GM18502 (cell line): ENCODE measurements around the gene CDH20.
A peak's percentile ranks its signal among the peaks of the same experiment; 100 is the strongest.

Experiments
- ATAC-seq: cut with Tn5 transposase; IDR thresholded peaks from one replicate; pipeline ENCODE4 v1.9.1; 2021; ENCODE audit warnings: mild to moderate bottlenecking; ENCODE audit not compliant: unreplicated experiment, poor library complexity

CDH20 gene

DNA sequence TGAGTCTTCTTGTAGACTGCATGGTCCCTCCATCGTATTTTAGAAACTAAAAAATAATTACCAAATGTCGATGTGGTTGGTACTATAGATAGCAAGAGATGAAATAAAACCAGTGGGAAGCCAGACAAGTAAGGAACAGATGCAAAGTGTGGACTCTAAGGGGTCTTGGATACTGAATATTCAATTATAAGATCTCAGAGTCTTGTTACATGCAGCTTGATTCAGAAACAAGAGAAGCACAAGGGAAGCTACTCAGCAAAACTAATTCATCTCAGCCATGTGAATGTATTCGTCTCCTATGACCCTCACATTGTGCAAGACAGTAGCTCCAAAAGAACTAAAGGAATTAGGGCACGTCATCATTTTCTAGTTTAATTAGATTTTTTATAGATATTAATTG is 80.9 kb downstream of the CDH20 start:
- no peak for ATAC-seq

DNA sequence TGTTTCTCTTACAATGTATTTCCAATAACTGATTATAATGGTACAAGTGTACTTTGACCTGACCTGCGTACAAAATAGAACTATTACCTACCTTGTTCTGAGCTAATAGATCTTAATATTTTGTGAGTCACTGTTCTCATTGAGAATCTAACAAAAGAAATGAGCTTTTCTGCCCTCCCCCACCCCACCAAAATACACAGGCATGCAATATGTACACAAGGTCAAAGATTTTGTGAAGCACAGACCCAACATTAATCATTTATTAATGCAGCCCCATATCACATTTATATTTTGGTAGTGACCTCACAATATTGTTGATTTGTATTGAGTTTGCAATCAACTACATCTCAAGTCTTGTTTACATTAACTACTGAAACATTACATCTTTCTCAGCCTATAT is 86.5 kb downstream of the CDH20 start:
- ATAC-seq, result no peak

DNA sequence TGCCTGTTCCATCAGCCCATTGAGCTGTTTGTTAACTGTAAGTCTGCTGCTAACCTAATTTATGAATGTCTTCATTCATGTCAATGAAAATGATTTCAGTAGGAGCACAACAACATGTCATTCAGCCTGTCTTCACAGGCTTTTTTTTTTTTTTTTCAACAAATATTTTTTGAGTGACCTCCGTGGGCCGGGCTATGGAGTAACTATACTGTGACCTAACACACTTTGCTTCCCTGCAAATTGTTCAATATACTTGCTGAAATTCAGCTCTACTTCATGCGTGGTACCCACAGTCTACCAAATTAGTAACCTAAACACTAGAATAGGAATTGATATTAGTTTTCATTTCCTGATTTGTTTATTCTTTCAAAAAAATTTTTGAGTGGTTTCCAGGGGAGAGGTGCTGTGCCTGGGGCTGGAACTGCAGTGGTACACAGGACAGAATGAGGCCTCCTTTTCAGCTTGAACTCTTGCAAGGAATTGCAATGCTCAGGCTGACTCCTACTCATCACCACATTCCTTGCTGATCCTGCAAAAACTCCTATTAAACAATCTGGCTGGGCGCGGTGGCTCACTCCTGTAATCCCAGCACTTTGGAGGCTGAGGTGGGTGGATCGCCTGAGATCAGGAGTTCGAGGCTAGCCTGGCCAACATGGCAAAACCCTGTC is 87.1 kb downstream of the CDH20 start:
- ATAC-seq, result no peak

- no peak for ATAC-seq
These were observed 93.3 kb downstream of the CDH20 start for GRCh38 chr18:61426492-61427053.

- ATAC-seq, result no peak
These were observed 95.0 kb downstream of the CDH20 start for GRCh38 chr18:61428266-61428665.

- no peak for ATAC-seq
These were observed 99.4 kb downstream of the CDH20 start for GRCh38 chr18:61432590-61432989.

GRCh38 chr18:61435064-61435652 is 101.9 kb downstream of the CDH20 start:
- ATAC-seq, result peak; percentile 90

GRCh38 chr18:61443081-61443725 is 110.0 kb downstream of the CDH20 start:
- ATAC-seq, result no peak

GRCh38 chr18:61448316-61448715 is 115.1 kb downstream of the CDH20 start:
- no peak for ATAC-seq

DNA sequence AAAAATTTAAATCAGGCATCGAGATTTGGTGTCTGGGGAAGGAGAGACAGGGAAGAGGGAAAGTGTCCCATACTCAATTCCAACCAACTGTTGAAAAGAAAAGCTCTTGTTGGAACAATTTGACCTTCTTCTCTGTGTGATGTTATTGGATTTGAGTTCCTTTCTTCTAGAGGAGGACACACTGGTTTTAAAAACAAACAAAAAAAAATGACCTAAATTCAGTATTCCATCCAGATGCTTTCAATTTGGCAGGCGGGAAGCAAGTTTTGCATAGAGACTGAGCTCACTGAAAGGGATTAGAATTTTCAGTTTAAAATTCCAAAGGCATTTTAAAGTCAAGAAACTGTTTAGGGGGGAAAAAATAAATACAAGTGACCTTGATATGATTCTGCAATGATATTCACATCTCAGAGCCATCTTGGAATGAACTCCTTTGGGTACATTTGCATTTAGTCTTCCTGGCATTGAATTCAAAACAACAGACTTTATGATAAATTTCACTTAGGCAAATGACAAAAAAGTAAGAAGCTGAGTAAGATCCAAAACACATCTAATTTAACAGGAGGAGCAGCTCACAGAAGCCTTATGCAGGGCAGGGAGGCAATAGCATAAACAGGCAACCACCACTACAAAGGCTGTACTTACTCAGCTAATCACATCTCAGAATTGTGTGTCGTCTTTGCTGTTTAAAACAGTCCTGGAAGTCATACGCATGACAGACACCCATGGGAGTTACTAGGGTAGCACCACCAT is 126.8 kb downstream of the CDH20 start:
- ATAC-seq, result no peak

- ATAC-seq, result no peak
These were observed 131.4 kb downstream of the CDH20 start for GRCh38 chr18:61464551-61465142.

DNA sequence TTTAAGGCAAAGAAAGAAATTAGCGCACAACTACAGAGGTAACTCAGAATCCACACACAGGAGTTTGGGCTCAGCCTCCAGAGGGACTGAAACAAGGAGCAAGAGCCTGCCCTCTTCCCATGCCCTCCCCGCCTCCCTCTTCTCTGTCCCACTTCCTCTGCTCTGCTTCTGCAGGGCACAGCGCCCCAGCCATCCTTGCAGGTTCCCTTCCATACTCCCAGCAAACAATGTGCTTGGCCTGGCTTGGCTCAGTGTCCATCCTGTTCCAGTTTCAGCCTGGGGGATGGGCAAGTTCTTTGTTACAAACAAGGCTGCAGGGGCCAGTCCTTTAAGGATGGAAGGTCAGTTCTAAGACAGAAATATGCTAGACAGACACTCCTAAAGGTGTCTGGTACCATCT is 133.5 kb downstream of the CDH20 start:
- ATAC-seq, result no peak

DNA sequence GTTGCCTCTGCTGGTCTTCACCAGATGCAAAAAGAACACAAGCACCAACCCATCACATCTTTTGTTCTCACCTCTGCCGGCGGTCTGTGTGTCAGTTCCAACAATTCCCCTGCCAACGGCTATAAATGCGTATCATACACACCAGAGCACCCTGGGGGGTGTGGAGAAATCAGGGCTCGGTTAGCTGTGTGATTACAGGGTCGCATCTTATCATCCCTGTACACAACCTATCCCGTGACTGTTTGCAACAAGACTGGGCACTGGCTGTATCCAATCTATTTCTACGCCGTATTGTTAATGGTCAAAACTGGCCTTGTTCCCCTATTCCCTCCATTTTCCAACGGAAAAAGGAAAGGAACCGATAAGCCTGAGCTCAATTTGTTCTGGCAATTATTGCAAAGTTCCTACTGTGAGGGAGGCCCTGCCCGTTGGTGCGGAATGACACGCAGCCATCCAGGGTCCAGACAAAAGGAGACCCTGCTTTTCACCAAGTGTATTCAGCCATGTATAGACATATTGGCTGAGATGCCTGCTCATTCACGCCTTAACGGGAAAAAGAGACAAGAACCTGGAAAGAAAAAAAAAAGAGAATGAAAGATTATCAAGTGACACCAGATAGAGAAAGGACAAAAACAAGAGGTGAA is 136.9 kb downstream of the CDH20 start:
- no peak for ATAC-seq

DNA sequence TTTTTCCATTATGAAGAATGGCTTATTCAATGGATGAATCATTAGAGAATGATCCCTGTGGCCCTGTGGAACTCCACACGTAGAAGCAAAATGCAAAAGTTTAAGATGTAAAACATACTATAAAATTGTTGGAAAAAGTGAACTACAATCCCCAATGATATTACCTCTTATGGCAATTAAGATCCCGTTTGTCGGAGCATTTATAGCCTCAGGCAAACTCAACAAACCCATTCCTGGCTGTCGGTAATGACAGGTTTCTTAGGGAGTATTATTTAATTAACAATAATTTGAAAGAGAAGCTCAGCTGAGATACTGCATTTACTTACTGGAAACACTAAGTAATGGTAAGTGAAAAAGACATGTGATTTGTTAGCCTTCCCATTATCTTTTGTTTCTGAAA is 138.3 kb downstream of the CDH20 start:
- ATAC-seq, result no peak

DNA sequence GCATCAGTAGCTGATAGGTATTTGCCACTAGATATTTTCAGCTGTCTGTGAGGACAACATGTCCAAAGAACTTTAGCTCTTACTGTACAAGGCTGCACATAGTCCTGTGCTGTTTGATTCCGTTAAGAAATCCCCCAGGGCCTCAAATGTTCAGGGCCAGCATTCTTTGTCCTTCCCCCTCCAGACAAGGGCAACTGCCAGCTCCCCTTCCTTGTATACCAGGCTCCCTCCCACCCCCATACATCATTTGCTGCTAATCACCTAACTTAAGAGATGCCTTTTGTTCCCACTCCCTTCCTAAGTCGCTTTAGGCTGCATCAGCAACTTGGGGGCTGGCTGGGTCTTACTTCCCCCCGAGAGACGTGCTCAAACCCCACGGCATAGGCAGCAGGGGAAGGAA is 138.7 kb downstream of the CDH20 start:
- no peak for ATAC-seq

DNA sequence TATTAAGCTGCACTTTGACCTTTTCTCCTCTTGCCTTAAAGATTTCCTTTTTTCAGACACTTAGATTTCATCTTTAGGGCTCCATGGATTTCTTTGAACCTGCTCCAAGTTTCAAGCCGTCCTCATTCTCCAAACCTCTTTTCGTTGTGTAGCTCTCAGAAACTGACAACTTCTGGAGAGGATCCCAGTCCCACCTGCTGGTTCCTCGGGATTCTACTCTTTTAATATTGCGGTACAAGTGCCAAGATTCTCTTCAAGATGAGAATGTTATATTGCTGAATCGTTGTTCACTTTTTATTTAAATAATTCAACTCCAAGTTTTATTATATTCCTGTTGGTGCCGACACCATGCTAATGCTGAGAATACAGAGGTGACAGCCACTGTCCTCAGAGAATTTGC is 141.1 kb downstream of the CDH20 start:
- no peak for ATAC-seq

GRCh38 chr18:61474918-61475317 is 141.7 kb downstream of the CDH20 start:
- ATAC-seq, result no peak

DNA sequence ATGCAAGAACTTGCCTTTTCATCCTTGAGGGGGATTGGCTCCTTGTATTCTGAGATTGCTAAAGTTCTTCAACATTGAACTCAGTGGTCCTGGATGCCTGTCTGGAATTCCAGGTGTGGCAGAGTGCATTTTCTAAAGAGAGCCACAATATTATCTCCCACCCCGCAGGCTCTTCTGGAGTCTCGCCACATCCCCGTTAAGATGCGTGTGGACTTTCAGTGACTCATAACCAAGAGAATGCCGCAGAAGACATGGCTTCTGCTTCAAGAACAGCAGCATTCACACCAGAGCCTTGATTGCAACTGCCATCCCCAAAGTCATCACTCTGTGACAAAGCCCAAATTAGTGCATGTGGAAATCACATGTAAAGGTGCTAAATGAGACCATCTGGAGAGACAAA is 142.7 kb downstream of the CDH20 start:
- ATAC-seq, result no peak

- no peak for ATAC-seq
These were observed 156.1 kb downstream of the CDH20 start for GRCh38 chr18:61489334-61489733.

DNA sequence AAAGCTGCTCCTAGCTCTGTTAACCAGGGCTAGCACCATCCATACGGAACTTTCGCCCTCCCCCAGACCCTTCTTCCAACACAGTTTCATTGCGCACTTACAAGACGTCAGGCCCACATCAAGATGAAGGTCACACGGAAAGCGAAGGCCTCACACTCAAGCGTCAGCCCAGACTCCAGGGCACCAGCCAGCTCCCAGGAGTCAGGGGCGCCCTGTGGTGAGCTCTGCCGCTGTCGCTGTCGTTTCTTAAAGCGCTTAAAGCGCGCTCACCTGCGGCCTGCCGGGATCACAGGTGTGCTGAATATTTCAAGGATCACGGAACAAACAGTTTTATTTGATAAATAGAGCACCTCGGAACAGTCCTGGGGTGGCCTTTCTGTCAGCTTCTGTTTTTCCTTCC is 163.1 kb downstream of the CDH20 start:
- ATAC-seq, result no peak
